Right atrium auricular region (tissue), 2 donors: ENCODE data around the gene RPGRIP1L. TPM values are rescaled to one million over a fixed set of nuclear protein-coding genes. Genes with fewer than 3 reads are reported as not detected.

Source experiments
- DNase-seq: peaks from one replicate; pipeline ENCODE4 v3.0.0-alpha.2; 2019; ENCODE audit warnings: low spot score
- H3K27ac ChIP-seq, 2 donors: fragments of 200-600 bp; sonication (generic); 1 replicate in 1 of 2; 2 replicates in 1 of 2; pipeline ENCODE4 v1.5.1; 2016 to 2019
- H3K27me3 ChIP-seq, 2 donors: fragments of 200-600 bp; sonication (generic); one replicate each; pipeline versions ENCODE4 v1.5.1 to v1.6.0; 2017 to 2019
- H3K36me3 ChIP-seq: fragments of 200-600 bp; sonication (generic); one replicate; pipeline ENCODE4 v1.5.1; 2016
- H3K4me1 ChIP-seq, 2 donors: fragments of 200-600 bp; sonication (generic); one replicate each; pipeline versions ENCODE4 v1.5.1 to v1.6.0; 2017 to 2019
- H3K4me3 ChIP-seq, 2 donors: fragments of 200-600 bp; sonication (generic); 1 replicate in 1 of 2; 2 replicates in 1 of 2; pipeline ENCODE4 v1.5.1; 2017 to 2019; ENCODE audit warnings: mild to moderate bottlenecking in 1 of 2, moderate library complexity in 1 of 2
- H3K9me3 ChIP-seq, 2 donors: fragments of 200-600 bp; sonication (generic); one replicate each; pipeline ENCODE4 v1.5.1; 2019
- total RNA-seq, 2 donors: library from RNA; depleted of rRNA; stranded (reverse); fragments of >200 nt; gene quantifications; one replicate each; pipeline ENCODE4 v1.1.0, GENCODE V29; 2016
- TF ChIP-seq, protein P1 (sequence below), 2 donors: fragments of 200-600 bp; sonication (generic); IDR thresholded peaks; one replicate each; pipeline ENCODE4 v1.5.1; 2019; ENCODE audit warnings: antibody characterized with exemption in 2 of 2

RPGRIP1L gene
- total RNA-seq, 2 donors from 2014 or later = 1.8 to 2.3 TPM

DNA sequence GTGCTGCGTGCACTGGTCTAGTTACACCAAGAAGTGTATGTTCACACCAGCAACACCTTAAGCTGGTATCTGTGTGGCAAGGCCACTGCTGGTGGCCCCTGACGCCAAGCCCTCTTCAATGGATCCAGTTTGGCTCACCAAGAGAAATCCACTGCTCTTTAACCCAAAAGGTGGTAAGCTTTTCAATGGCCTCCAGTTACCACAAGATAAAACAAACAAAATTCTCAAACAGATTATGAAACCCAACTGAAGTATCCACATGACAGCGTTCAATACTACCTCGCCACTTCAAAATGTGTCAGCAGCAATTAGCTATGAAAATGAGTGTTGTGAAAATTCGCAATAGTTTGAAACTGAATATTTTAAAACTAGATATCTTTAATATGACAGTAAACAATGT is 104.1 kb downstream of the RPGRIP1L start:
- TF ChIP-seq, protein P1, sequence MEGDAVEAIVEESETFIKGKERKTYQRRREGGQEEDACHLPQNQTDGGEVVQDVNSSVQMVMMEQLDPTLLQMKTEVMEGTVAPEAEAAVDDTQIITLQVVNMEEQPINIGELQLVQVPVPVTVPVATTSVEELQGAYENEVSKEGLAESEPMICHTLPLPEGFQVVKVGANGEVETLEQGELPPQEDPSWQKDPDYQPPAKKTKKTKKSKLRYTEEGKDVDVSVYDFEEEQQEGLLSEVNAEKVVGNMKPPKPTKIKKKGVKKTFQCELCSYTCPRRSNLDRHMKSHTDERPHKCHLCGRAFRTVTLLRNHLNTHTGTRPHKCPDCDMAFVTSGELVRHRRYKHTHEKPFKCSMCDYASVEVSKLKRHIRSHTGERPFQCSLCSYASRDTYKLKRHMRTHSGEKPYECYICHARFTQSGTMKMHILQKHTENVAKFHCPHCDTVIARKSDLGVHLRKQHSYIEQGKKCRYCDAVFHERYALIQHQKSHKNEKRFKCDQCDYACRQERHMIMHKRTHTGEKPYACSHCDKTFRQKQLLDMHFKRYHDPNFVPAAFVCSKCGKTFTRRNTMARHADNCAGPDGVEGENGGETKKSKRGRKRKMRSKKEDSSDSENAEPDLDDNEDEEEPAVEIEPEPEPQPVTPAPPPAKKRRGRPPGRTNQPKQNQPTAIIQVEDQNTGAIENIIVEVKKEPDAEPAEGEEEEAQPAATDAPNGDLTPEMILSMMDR (IDR thresholded peaks at IDR 0.05) = no peak
- no peak for DNase-seq
- no peak overlapping the region for H3K4me3 ChIP-seq
- H3K4me1 ChIP-seq = no peaks in the 10 kb centered on the region
- H3K36me3 ChIP-seq = no peaks in the 10 kb centered on the region
- no peak overlapping the region for H3K27ac ChIP-seq
- H3K9me3 ChIP-seq = peaks cover 0 to 9% of the 10 kb centered on the region in 2 donors
- no peaks in the 10 kb centered on the region for H3K27me3 ChIP-seq

DNA sequence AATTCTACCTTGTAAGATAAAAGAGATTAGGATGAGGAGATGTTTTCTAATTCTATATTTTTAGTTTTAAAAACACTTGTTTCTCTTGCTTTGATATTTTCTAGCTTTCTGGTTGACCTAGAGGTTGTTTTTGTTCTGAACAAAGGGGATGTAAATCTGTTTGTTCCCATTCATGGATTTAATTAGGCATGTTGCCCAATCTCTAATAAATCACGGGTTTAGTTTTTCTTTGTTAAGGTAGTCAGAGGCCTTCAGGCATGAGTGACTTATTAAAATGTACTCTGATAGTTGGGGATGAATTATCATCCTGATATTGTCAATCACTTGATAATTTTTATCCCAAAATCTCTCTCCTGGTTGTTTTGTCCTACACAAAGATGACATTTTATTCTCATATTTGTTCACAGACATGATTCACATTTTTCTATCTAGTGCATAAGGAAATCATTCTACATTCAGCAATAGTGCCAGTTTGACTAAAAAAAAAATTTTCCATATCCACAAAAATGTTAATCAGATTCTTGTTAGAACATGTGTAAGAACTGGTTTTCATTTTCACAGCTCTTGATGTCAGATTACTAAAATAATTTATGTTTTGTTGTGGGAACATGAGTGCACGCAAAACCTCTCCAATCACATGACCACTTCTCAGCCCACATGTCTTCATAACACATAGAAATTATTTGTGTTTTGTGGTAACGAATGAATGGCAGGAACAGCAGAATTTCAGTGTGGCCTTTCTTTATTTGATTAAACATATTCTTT is 105.0 kb downstream of the RPGRIP1L start:
- DNase-seq = no peak
- no peaks in the 10 kb centered on the region for H3K36me3 ChIP-seq
- no peak overlapping the region for H3K27ac ChIP-seq
- TF ChIP-seq, protein P1 (IDR thresholded peaks at IDR 0.05) = no peak
- H3K9me3 ChIP-seq = peaks cover 0 to 9% of the 10 kb centered on the region in 2 donors
- H3K4me3 ChIP-seq = no peak overlapping the region
- no peaks in the 10 kb centered on the region for H3K27me3 ChIP-seq
- no peaks in the 10 kb centered on the region for H3K4me1 ChIP-seq

DNA sequence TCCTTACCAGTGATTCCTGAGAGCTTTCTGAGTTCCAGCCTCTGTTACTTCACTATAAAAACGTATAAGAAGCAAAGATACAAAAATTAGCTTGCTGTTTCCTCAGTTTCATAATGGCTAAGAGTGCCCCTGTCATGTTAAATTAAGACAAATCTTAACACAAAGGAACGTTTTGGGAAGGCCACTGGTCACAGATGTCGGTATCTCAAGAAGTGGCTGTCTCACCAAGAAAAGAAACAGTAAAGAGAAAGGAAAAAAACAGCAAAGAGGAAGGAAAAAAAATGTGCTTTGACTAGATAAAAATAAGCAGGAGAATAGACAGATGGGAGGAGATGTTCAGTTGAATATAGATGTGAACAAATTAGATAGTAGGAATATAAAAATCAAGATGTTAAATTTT is 105.9 kb downstream of the RPGRIP1L start:
- Histone ChIP-seq H3K27me3 (no peaks in the 10 kb centered on the region), H3K4me1 (no peaks in the 10 kb centered on the region), H3K9me3 (peaks cover 0 to 9% of the 10 kb centered on the region in 2 donors), H3K27ac (no peak overlapping the region), H3K4me3 (no peak overlapping the region), H3K36me3 (no peaks in the 10 kb centered on the region)
- DNase-seq = no peak
- TF ChIP-seq, protein P1 (IDR thresholded peaks at IDR 0.05) = no peak

DNA sequence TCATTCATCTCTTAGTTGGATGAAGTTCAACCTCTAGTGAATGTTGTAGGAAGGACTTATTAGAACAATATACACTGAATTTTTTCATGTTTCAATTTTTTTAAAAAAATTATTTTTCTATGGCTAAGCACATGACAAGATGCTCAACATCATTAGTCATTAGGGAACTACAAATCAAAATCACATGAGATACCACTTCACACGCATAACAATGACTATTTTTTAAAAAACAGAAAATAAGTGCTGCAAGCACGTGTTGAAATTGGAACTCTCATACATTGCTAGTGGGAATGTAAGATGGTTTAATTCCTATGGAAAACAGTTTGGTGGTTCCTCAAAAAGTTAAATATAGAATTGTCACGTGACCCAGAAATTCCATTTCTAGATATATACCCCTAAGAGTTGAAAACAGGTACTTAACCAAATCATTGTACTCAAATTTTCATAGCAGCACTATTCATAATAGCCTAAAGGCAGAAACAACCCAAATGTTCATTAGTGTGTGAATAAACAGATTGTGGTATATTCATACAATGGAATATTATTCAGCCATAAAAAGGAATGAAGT is 115.5 kb downstream of the RPGRIP1L start:
- Histone ChIP-seq H3K27me3 (no peaks in the 10 kb centered on the region), H3K4me3 (no peak overlapping the region), H3K4me1 (no peaks in the 10 kb centered on the region), H3K9me3 (peaks cover 0 to 11% of the 10 kb centered on the region in 2 donors), H3K36me3 (no peaks in the 10 kb centered on the region), H3K27ac (no peak overlapping the region)
- TF ChIP-seq, protein P1 (IDR thresholded peaks at IDR 0.05) = no peak
- DNase-seq = no peak

DNA sequence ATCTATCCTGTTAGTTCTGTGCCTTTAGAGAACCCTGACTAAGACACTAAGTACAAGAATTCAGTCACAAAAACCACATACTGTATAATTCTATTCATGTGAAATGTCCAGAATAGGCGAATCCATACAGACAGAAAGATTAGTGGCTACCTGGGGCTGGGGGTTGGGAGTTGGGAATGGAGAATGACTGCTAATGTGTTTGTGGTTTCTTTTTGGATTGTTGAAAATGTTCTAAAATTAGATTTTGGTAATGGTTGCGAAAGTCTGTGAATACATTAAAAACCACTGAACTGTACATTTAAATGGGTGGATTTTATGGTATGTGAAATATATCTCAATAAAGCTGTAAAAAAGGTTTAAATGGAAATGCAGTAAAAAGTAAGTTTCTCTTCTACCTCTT is 120.3 kb downstream of the RPGRIP1L start:
- H3K27ac ChIP-seq = no peak overlapping the region
- H3K9me3 ChIP-seq = peaks cover 0 to 3% of the 10 kb centered on the region in 2 donors
- H3K36me3 ChIP-seq = no peaks in the 10 kb centered on the region
- no peaks in the 10 kb centered on the region for H3K27me3 ChIP-seq
- DNase-seq = no peak
- no peak overlapping the region for H3K4me3 ChIP-seq
- H3K4me1 ChIP-seq = no peaks in the 10 kb centered on the region
- TF ChIP-seq, protein P1 (IDR thresholded peaks at IDR 0.05) = no peak
